Nephron (organoid): Measurements from ENCODE around the gene SUGP1.
A peak's percentile ranks its signal among the peaks of the same experiment; 100 is the strongest.

ENCODE experiments used
- H3K27ac Mint-ChIP-seq, 3 experiments: 2 replicates each; pipeline ENCODE4 v1.8.0; 2020; ENCODE audit warnings: mixed read lengths in 3 of 3, mild to moderate bottlenecking in 2 of 3, moderate library complexity in 1 of 3
- H3K27me3 Mint-ChIP-seq: 2 replicates; pipeline ENCODE4 v1.8.0; 2021; ENCODE audit warnings: low read depth, mild to moderate bottlenecking, moderate library complexity, mixed read lengths
- H3K36me3 Mint-ChIP-seq: 2 replicates; pipeline ENCODE4 v1.8.0; 2020; ENCODE audit warnings: low read depth, mixed read lengths
- H3K4me1 Mint-ChIP-seq: 2 replicates; pipeline ENCODE4 v1.8.0; 2020; ENCODE audit warnings: mixed read lengths
- H3K4me3 Mint-ChIP-seq, 3 experiments: 2 replicates each; pipeline ENCODE4 v1.8.0; 2020; ENCODE audit warnings: mild to moderate bottlenecking in 3 of 3, mixed read lengths in 3 of 3, moderate library complexity in 2 of 3
- H3K9me3 Mint-ChIP-seq: 2 replicates; pipeline ENCODE4 v1.8.0; 2020; ENCODE audit warnings: mixed read lengths
- CTCF ChIP-seq, 3 experiments: fragments of 200-600 bp; sonication (generic); IDR thresholded peaks; one replicate each; pipeline ENCODE4 v1.5.0; 2021; ENCODE audit warnings: antibody characterized with exemption in 3 of 3; ENCODE audit not compliant: unreplicated experiment in 3 of 3

SUGP1 gene

GRCh38 chr19:19327672-19328071 lies 7.4 kb upstream of the SUGP1 start:
- Mint-ChIP-seq H3K9me3 (no peaks in the 10 kb centered on the region), H3K36me3 (peaks cover 48% of the 10 kb centered on the region), H3K27ac (no peak overlapping the region), H3K4me1 (peaks cover 14% of the 10 kb centered on the region), H3K4me3 (no peak overlapping the region), H3K27me3 (no peaks in the 10 kb centered on the region)
- no peak for TF ChIP-seq CTCF (IDR thresholded peaks at IDR 0.05; ENCODE audit: unreplicated experiment in 3 of 3)

GRCh38 chr19:19324059-19324770 lies 3.9 kb upstream of the SUGP1 start:
- Mint-ChIP-seq H3K36me3 (peaks cover 40% of the 10 kb centered on the region), H3K27ac (peak overlapping the region; percentile 3 to 70 (median 37)), H3K9me3 (no peaks in the 10 kb centered on the region), H3K4me1 (peaks cover 25% of the 10 kb centered on the region), H3K4me3 (peak overlapping the region; percentile 70 to 76 (median 73)), H3K27me3 (no peaks in the 10 kb centered on the region)
- no peak for TF ChIP-seq CTCF (IDR thresholded peaks at IDR 0.05; ENCODE audit: unreplicated experiment in 3 of 3)

- H3K27me3 Mint-ChIP-seq: no peaks in the 10 kb centered on the region
- peak overlapping the region; percentile 98 to 100 (median 99) for H3K4me3 Mint-ChIP-seq
- H3K4me1 Mint-ChIP-seq: peaks cover 31% of the 10 kb centered on the region
- no peaks in the 10 kb centered on the region for H3K9me3 Mint-ChIP-seq
- H3K27ac Mint-ChIP-seq: peak overlapping the region; percentile 73 to 100 (median 90)
- H3K36me3 Mint-ChIP-seq: peaks cover 27% of the 10 kb centered on the region
- no peak for TF ChIP-seq CTCF (IDR thresholded peaks at IDR 0.05; ENCODE audit: unreplicated experiment in 3 of 3)
Observed at GRCh38 chr19:19321141-19321577, 850 bp upstream of the SUGP1 start.

GRCh38 chr19:19319732-19320360 lies 463 bp downstream of the SUGP1 start:
- Mint-ChIP-seq H3K36me3 (peaks cover 25% of the 10 kb centered on the region), H3K4me3 (peak overlapping the region; percentile 98 to 100 (median 99)), H3K27ac (peak overlapping the region; percentile 100), H3K9me3 (no peaks in the 10 kb centered on the region), H3K4me1 (peaks cover 30% of the 10 kb centered on the region), H3K27me3 (no peaks in the 10 kb centered on the region)
- no peak for TF ChIP-seq CTCF (IDR thresholded peaks at IDR 0.05; ENCODE audit: unreplicated experiment in 3 of 3)

GRCh38 chr19:19316082-19316481 lies 4.2 kb downstream of the SUGP1 start:
- no peaks in the 10 kb centered on the region for H3K9me3 Mint-ChIP-seq
- peaks cover 26% of the 10 kb centered on the region for H3K4me1 Mint-ChIP-seq
- no peaks in the 10 kb centered on the region for H3K27me3 Mint-ChIP-seq
- no peak overlapping the region for H3K4me3 Mint-ChIP-seq
- no peak overlapping the region for H3K27ac Mint-ChIP-seq
- TF ChIP-seq CTCF (IDR thresholded peaks at IDR 0.05; ENCODE audit: unreplicated experiment in 3 of 3): no peak
- peaks cover 24% of the 10 kb centered on the region for H3K36me3 Mint-ChIP-seq
